Esophagus squamous epithelium (tissue), 5 donors: ENCODE results near the gene AKNAD1. TPM values are rescaled to one million over a fixed set of nuclear protein-coding genes. Genes with fewer than 3 reads are reported as not detected.

ENCODE experiments used
- DNase-seq: peaks from one replicate; lab custom pipeline; 2025; lab: John Stamatoyannopoulos, UW
- H3K27ac ChIP-seq, 4 donors: fragments of 200-600 bp; sonication (generic); one replicate each; pipeline ENCODE4 v1.5.1; 2016 to 2019; ENCODE audit warnings: mild to moderate bottlenecking in 1 of 4
- H3K27me3 ChIP-seq, 4 donors: fragments of 200-600 bp; sonication (generic); 1 replicate in 3 of 4; 2 replicates in 1 of 4; pipeline versions ENCODE4 v1.5.1 to v1.6.0; 2017 to 2021; ENCODE audit warnings: antibody characterized with exemption in 1 of 4
- H3K36me3 ChIP-seq, 3 donors: fragments of 200-600 bp; sonication (generic); one replicate each; pipeline ENCODE4 v1.5.1; 2016 to 2019
- H3K4me1 ChIP-seq, 3 donors: fragments of 200-600 bp; sonication (generic); one replicate each; pipeline ENCODE4 v1.5.1; 2017 to 2019
- H3K4me3 ChIP-seq, 4 donors: fragments of 200-600 bp; sonication (generic); 1 replicate in 3 of 4; 2 replicates in 1 of 4; pipeline ENCODE4 v1.5.1; 2016 to 2019; ENCODE audit warnings: mild to moderate bottlenecking in 2 of 4, moderate library complexity in 1 of 4
- H3K9me3 ChIP-seq, 3 donors: fragments of 200-600 bp; sonication (generic); one replicate each; pipeline ENCODE4 v1.5.1; 2016 to 2019
- CTCF ChIP-seq, 6 experiments: fragments of 450-650 bp in 4 of 6; fragments of 200-600 bp in 2 of 6; sonication (generic) in 2 of 6; IDR thresholded peaks; one replicate each; pipeline ENCODE4 v1.5.1; 2016 to 2019; ENCODE audit warnings: antibody characterized with exemption in 6 of 6, mild to moderate bottlenecking in 4 of 6, moderate library complexity in 4 of 6
- POLR2A ChIP-seq, 4 donors: fragments of 450-650 bp; IDR thresholded peaks; one replicate each; pipeline ENCODE4 v1.6.1; 2017; ENCODE audit warnings: antibody characterized with exemption in 4 of 4, mild to moderate bottlenecking in 4 of 4, moderate library complexity in 3 of 4
- WGBS, 2 donors: methylation state at CpG; one replicate each; pipeline ENCODE4 v1.1.5; 2018; 5-methylcytosine and 5-hydroxymethylcytosine counted together
- intact Hi-C: fragments of 100-400 bp; cut with DNase I; formaldehyde crosslinking; loops from one replicate; pipeline ENCODE4 v1.15.0; 2022
- total RNA-seq, 4 donors: library from RNA; depleted of rRNA; stranded (reverse); fragments of >200 nt; gene quantifications; one replicate each; pipeline ENCODE4 v1.1.0, GENCODE V29; 2016
- donor health status: DM: yes; HTN: yes; CAD: no.

The AKNAD1 gene
- total RNA-seq, 4 donors from 2014 or later: 0.09 to 4.8 (median 2.6) TPM; not detected in 1

- DNase-seq: no peak
- intact Hi-C loops: no loop called here
- Histone ChIP-seq H3K4me3 (no peak overlapping the region), H3K36me3 (peaks cover 5 to 94% (median 37%) of the 10 kb centered on the region in 3 donors), H3K9me3 (no peaks in the 10 kb centered on the region), H3K4me1 (no peaks in the 10 kb centered on the region), H3K27ac (no peak overlapping the region), H3K27me3 (no peaks in the 10 kb centered on the region)
- TF ChIP-seq CTCF (IDR thresholded peaks at IDR 0.05): no peak
- no peak for TF ChIP-seq POLR2A (IDR thresholded peaks at IDR 0.05)
Observed at GRCh38 chr1:108801101-108801500, 55.8 kb downstream of the AKNAD1 start.

DNA sequence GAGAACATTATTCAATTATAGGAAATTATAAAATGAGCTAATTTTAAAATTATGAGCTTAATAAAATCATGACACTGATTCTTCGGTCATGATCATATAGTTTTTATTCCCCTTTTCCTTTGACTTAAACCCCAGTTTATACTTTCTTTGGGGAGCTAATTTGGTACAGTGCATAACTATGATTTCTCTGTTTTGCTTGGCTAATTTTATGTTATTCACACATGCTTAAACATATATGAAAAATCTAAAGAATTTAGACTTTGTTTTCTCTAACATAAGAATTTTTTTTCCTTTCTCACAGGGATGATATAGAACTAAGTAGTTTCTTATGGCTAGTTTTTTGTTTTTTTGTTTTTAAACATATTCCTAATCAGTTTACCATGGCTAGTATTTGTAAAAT, 57.9 kb downstream of the AKNAD1 start:
- H3K4me3 ChIP-seq: no peak overlapping the region
- peaks cover 5 to 97% (median 30%) of the 10 kb centered on the region in 3 donors for H3K36me3 ChIP-seq
- H3K27me3 ChIP-seq: no peaks in the 10 kb centered on the region
- H3K27ac ChIP-seq: no peak overlapping the region
- intact Hi-C loops: no loop called here
- no peaks in the 10 kb centered on the region for H3K4me1 ChIP-seq
- 72 to 86% methylated on average over 1 of the region's 1 CpG for WGBS, 2 donors
- H3K9me3 ChIP-seq: no peaks in the 10 kb centered on the region
- no peak for DNase-seq
- TF ChIP-seq CTCF (IDR thresholded peaks at IDR 0.05): no peak
- TF ChIP-seq POLR2A (IDR thresholded peaks at IDR 0.05): no peak

DNA sequence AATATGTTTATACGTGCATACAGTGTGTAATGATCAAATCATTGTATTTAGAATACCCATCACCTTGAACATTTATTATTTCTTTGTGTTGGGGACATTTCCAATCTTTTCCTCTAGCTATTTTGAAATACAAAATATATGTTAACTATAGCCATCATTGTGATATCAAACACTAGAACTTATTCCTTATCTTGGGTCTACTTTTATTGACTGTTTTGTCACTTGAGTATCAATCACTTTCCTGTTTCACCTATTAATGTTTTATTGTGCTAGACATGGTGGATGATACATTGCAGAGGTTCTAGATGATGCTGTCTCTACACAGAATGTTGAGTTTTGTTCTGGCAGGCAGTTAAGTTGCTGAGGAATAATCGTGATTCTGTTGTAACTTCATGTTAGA, 64.5 kb downstream of the AKNAD1 start:
- no peaks in the 10 kb centered on the region for H3K27me3 ChIP-seq
- no peaks in the 10 kb centered on the region for H3K9me3 ChIP-seq
- no peak for TF ChIP-seq CTCF (IDR thresholded peaks at IDR 0.05)
- TF ChIP-seq POLR2A (IDR thresholded peaks at IDR 0.05): no peak
- H3K4me1 ChIP-seq: no peaks in the 10 kb centered on the region
- DNase-seq: no peak
- intact Hi-C loops: no loop called here
- no peak overlapping the region for H3K4me3 ChIP-seq
- WGBS, 2 donors: 94% methylated on average over 2 of the region's 2 CpGs
- H3K36me3 ChIP-seq: peaks cover 0 to 98% (median 5%) of the 10 kb centered on the region in 3 donors
- no peak overlapping the region for H3K27ac ChIP-seq

- intact Hi-C loops: no loop called here
- no peak for TF ChIP-seq POLR2A (IDR thresholded peaks at IDR 0.05)
- TF ChIP-seq CTCF (IDR thresholded peaks at IDR 0.05): no peak
- H3K27ac ChIP-seq: no peak overlapping the region
- H3K36me3 ChIP-seq: peaks cover 0 to 98% (median 1%) of the 10 kb centered on the region in 3 donors
- H3K4me3 ChIP-seq: no peak overlapping the region
- H3K27me3 ChIP-seq: no peaks in the 10 kb centered on the region
- no peaks in the 10 kb centered on the region for H3K4me1 ChIP-seq
- H3K9me3 ChIP-seq: no peaks in the 10 kb centered on the region
- WGBS, 2 donors: 94 to 100% methylated on average over 1 of the region's 1 CpG
- no peak for DNase-seq
Observed at GRCh38 chr1:108791790-108792189, 65.1 kb downstream of the AKNAD1 start.

DNA sequence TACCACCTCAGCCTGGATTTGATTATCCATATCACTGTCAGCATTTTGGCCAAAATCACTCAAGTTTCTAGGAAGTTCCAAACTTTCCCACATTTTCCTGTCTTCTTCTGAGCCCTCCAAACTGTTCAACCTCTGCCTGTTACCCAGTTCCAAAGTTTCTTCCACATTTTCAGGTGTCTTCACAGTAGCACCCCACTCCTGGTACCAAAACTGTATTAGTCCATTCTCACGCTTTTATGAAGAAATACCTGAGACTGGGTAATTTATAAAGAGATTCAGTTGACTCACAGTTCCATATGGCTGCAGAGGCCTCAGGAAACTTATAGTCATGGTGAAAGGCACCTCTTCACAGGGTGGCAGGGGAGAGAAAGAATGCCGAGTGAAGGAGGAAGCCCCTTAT, 71.0 kb downstream of the AKNAD1 start:
- intact Hi-C loops: no loop called here
- TF ChIP-seq POLR2A (IDR thresholded peaks at IDR 0.05) (no peak), CTCF (IDR thresholded peaks at IDR 0.05) (no peak)
- Histone ChIP-seq H3K36me3 (peaks cover 0 to 98% (median 10%) of the 10 kb centered on the region in 3 donors), H3K4me3 (no peak overlapping the region), H3K9me3 (peaks cover 0 to 23% (median 10%) of the 10 kb centered on the region in 3 donors), H3K27me3 (no peaks in the 10 kb centered on the region), H3K27ac (no peak overlapping the region), H3K4me1 (no peaks in the 10 kb centered on the region)
- 100% methylated on average over 1 to 2 of the region's 2 CpGs for WGBS, 2 donors
- DNase-seq: no peak
